Activated T-cell treated with anti-CD3 and anti-CD28 coated beads, Interleukin-2, amount 50 U/mL, for 48 hours (primary cell): ENCODE data around the gene TERT.
"Not testable (repeated sequence)": the region's sequence is repeated elsewhere in the genome, so short reads cannot be mapped to it uniquely, and the experiment has no call there.

ENCODE experiments used
- DNase-seq, 2 experiments: peaks; one replicate each; pipeline ENCODE4 v3.0.0-alpha.2; 2020

TERT gene

DNA sequence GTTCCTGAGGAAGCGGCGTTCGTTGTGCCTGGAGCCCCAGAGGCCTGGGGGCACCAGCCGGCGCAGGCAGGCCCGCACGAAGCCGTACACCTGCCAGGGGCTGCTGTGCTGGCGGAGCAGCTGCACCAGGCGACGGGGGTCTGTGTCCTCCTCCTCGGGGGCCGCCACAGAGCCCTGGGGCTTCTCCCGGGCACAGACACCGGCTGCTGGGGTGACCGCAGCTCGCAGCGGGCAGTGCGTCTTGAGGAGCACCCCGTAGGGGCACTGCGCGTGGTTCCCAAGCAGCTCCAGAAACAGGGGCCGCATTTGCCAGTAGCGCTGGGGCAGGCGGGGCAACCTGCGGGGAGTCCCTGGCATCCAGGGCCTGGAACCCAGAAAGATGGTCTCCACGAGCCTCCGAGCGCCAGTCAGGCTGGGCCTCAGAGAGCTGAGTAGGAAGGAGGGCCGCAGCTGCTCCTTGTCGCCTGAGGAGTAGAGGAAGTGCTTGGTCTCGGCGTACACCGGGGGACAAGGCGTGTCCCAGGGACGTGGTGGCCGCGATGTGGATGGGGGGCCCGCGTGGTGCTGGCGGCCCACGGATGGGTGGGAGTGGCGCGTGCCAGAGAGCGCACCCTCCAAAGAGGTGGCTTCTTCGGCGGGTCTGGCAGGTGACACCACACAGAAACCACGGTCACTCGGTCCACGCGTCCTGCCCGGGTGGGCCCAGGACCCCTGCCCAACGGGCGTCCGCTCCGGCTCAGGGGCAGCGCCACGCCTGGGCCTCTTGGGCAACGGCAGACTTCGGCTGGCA lies 1.3 kb downstream of the TERT start:
- DNase-seq: peak; percentile 15 to 16

DNA sequence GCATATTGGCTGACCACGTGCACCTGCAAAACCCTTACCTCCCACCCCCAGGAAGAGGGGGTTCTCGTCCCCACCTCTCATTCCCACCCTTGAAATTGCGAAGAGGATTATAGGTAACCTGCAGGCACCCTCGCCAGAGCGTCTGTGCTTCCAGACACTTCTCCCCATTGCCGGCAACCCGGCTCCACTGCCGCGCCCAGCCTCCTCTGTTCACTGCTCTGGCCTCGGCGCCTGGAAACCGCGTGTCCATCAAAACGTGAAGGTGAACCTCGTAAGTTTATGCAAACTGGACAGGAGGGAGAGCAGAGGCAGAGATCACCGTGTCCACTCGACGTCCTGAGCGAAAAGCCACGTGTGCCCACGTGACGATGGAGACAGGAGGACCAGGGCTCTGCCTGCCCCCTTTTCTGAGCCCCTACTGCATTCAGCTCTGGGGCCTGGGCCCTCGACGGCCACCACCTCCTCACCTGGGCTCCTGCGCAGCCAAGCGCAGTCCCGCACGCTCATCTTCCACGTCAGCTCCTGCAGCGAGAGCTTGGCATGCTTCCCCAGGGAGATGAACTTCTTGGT lies 1.9 kb downstream of the TERT start:
- DNase-seq: peak; percentile 12 to 17

DNA sequence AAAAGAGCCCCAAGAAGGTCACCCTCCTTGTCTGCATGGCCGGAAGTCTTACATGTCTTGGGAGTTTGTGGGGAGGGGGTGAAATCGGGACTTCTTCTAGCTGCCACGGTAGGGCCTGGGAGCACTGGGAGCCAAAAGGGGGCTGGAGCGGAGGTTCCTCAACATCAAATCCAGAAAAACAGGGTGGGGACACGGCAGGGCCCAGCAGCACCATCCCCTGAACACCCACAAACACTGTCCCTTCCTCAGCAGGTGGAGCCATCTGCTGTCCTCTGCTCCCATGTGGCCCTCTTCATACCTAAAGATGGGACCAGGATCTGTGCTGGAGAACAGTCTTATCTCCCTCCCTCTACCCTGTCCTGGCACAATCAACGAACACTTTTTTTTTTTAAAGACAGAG lies 2.7 kb downstream of the TERT start:
- peak; percentile 10 to 14 for DNase-seq

DNA sequence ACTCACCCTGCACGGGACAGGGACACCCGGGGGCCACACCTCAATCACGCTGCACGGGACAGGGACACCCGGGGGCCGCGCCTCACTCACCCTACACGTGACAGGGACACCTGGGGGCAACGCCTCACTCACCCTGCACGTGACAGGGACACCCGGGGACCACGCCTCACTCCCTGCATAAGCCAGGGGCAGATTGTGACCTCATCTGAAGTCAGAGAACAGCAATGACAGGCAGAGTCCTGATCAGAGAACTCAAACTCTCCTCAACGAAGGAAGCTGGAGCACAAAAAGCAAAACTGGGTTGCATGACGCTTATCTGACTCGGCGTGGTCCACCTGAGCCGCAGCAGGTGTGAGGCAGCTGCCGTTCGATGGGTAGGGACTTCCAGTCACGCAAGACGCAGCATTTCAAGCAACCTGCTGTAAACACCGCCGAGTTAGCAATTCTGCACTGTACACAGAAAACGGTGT lies 3.2 kb downstream of the TERT start:
- peak in 1 of 2 experiments; percentile 15 for DNase-seq

DNA sequence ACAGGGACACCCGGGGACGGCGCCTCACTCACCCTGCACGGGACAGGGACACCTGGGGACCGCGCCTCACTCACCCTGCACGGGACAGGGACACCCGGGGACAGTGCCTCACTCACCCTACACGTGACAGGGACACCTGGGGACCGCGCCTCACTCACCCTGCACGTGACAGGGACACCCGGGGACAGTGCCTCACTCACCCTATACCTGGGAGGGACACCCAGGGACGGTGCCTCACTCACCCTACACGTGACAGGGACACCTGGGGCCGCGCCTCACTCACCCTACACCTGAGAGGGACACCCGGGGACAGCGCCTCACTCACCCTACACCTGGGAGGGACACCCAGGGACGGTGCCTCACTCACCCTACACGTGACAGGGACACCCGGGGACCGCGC lies 3.9 kb downstream of the TERT start:
- DNase-seq: peak; percentile 9 to 12

DNA sequence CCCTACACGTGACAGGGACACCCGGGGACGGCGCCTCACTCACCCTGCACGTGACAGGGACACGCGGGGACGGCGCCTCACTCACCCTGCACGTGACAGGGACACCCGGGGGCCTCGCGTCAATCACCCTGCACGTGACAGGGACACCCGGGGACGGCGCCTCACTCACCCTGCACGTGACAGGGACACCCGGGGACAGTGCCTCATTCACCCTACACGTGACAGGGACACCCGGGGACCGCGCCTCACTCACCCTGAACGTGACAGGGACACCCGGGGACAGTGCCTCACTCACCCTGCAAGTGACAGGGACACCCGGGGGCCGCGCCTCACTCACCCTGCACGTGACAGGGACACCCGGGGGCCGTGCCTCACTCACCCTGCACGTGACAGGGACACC lies 5.3 kb downstream of the TERT start:
- peak in 1 of 2 experiments; percentile 7 for DNase-seq

DNA sequence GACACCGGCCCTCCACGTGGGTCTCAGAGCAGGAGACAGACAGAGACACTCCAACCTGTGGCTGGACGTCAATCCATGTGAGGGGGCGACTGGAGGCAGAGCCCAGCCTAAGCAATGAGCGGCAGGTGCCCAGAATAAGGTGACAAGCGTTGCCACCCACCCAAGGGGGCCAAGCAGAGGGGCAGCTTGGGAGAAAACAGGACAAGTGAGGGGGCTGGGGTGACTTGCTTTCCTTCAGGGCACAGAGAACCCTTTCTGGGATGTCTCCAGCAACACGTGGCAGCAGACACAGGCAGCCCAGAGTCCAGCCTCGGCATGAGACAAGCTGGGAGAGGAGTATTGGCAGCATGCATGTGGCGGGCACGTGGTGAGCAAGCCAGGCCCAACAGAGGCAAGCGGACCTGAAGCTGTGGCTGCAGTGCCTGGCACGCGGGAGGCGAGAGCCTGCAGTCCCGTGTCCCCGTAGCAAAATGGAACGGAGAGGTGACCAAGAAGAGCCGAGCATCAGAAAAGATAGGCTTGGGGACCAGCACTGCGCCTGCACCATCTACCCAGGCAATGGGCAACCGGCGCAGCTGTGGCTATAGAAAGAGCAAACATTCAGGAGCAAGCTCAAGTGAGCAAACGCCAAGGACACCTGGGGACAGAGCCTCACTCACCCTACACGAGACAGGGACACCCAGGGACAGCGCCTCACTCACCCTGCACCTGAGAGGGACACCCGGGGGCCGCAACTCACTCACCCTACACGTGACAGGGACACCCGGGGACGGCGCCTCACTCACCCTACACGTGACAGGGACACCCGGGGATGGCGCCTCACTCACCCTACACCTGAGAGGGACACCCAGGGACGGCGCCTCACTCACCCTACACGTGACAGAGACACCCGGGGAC lies 6.2 kb downstream of the TERT start:
- peak in 1 of 2 experiments; percentile 12 for DNase-seq

DNA sequence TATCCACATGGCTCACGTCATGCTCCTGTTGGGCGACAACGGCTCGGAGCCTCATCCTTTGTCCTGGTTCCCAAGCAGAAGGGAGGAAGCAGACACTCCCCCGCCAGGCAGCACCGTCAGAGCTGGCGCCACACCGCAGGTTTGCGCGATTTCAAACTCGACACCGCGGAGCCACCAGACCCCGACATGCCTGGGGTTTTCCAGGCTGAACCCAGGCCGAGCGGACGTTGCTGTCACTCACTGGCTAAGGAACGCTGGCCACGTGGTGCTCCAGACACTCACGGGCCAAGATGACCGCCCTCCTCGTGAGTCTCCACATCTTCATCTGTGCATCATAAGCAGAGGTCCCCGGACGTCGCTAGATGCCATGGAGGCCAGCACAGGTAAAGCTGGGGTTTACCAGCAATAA lies 9.0 kb downstream of the TERT start:
- no peak for DNase-seq

DNA sequence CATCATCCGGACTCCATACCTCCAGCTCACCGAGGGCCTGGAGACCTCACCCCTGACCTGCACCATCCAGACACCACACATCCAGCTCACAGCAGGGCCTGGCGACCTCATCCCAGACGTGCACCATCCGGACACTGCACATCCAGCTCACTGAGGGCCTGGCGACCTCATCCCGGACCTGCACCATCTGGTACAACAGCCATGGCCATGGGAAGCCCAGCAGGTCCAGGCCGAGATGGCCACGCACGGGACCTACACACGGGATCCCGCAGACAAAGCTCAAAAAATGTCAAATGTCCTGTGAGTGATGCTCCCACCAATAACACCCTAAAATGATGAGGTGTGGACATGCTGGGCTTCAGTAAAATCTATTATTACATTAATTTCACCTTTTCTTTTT lies 9.7 kb downstream of the TERT start:
- no peak for DNase-seq

DNA sequence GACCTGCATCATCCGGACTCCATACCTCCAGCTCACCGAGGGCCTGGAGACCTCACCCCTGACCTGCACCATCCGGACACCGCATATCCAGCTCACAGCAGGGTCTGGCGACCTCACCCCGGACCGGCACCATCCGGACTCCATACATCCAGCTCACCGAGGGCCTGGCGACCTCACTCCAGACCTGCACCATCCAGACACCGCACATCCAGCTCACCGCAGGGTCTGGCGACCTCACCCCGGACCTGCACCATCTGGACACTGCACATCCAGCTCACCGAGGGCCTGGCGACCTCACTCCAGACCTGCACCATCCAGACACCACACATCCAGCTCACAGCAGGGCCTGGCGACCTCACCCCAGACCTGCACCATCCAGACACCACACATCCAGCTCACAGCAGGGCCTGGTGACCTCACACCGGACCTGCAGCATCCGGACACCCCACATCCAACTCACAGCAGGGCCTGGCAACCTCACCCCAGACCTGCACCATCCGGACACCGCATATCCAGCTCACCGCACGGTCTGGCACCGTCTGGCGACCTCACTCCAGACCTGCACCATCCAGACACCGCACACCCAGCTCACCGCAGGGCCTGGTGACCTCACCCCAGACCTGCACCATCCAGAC lies 10.4 kb downstream of the TERT start:
- DNase-seq: peak in 1 of 2 experiments; percentile 7

DNA sequence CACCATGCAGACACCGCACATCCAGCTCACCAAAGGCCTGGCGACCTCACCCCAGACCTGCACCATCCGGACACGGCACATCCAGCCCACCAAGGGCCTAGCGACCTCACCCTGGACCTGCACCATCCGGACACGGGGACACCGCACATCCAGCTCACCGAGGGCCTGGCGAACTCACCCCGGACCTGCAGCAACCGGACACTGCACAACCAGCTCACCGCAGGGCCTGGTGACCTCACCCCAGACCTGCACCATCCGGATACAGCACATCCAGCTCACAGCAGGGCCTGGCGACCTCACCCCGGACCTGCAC lies 11.2 kb downstream of the TERT start:
- not testable (repeated sequence) for DNase-seq

DNA sequence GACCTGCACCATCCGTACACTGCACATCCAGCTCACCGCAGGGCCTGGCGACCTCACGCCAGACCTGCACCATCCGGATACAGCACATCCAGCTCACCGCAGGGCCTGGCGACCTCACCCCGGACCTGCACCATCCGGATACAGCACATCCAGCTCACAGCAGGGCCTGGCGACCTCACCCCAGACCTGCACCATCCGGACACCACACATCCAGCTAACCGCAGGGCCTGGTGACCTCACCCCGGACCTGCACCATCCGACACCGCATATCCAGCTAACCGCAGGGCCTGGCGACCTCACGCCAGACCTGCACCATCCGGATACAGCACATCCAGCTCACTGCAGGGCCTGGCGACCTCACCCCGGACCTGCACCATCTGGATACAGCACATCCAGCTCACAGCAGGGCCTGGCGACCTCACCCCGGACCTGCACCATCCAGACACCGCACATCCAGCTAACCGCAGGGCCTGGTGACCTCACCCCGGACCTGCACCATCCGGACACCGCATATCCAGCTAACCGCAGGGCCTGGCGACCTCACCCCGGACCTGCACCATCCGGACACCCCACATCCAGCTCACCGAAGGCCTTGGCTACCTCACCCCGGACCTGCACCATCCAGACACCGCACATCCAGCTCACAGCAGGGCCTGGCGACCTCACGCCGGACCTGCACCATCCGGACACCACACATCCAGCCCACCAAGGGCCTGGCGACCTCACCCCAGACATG lies 11.7 kb downstream of the TERT start:
- DNase-seq: not testable (repeated sequence)

DNA sequence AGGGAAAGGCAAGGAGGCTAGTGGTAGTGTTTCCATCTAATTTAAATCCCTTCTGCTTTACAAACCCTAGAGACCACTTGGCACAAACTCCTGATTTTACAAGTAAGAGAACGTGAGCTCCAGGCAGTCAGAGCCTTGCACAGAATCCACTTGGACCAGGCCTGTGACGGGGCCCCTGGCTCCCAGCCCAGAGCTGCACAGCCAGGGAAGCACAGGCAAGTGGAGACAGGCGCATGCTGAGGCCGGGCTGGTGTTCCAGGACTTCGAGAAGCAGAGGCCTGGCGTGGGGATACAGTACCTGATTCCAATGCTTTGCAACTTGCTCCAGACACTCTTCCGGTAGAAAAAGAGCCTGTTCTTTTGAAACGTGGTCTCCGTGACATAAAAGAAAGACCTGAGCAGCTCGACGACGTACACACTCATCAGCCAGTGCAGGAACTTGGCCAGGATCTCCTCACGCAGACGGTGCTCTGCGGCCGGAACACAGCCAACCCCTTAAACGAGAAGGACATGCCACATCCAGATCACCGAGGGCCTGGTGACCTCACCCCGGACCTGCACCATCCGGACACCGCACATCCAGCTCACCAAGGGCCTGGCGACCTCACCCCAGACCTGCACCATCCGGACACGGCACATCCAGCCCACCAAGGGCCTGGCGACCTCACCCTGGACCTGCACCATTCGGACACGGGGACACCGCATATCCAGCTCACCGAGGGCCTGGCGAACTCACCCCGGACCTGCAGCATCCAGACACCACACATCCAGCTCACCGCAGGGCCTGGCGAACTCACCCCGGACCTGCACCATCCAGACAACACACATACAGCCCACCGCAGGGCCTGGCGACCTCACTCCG lies 12.5 kb downstream of the TERT start:
- no peak for DNase-seq

DNA sequence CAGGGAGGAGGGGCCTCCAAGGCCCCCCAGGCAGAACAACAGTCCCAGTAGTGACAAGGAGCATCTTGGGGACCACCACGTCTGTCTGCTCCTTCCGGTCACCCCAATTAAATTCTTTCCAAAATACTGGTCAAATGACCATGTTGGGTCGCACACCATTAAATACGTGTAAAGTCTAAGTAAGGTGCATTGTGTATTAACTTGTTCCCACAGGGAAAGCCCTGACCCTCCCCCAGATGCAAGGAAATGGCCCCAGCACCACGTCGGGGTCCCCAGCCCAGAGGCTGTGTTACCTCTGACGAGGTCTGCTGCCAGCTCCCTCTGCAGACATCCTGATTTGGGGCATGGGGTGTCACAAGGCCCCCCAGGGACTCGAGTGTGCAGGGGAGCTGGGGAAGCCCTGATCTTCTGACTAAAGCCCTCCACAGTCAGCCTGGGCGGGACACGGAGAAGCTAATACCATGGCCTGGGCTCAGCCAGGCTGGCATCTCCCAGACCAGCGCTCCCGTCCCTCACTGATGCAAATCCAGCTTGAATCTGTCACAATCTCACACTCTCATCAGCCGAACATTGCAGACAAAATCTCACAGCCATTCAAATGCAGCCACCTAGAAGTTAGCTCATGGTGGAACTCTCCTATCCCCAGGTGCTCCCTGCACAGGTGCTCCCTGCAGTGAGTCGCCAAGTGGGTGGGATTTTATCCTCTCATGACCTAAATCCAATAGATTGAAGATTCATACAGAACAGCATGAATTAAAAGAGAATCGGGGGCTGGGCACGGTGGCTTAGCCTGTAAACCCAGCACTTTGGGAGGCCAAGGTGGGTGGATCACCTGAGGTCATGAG lies 13.6 kb downstream of the TERT start:
- no peak for DNase-seq

DNA sequence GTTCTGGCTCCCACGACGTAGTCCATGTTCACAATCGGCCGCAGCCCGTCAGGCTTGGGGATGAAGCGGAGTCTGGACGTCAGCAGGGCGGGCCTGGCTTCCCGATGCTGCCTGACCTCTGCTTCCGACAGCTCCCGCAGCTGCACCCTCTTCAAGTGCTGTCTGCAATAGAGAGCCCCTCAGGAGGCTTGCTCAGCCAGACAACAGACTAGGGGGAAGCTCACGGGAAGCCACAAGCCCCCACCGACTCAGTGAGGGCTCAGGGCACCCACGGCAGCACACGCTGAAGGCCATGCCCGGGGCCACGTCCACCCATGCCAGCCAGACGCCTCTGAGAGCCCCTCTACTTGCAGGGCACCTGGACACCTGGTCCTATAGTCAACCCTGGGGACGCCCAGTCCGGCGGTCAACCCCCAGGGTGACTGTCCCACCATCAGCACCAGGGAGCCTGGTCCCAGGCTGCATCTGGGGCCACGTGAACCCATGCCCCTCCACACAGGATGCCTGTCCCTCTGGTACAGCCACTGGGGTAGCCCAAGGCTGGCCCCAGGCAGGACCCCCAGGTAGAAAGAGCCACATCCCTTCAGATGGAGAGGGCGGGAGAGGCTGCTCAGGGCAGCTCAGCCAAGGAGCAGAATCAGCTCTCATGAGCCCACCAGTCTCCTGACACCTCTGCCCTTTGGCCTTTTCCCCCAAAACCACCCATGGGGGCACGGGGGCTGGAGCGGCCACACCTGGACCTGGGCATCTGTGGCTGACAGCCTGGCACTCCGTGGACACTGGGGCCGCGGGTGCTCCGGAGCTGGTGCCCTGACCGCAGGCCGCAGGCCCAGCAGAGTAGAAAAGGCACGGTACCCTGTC lies 14.5 kb downstream of the TERT start:
- no peak for DNase-seq

DNA sequence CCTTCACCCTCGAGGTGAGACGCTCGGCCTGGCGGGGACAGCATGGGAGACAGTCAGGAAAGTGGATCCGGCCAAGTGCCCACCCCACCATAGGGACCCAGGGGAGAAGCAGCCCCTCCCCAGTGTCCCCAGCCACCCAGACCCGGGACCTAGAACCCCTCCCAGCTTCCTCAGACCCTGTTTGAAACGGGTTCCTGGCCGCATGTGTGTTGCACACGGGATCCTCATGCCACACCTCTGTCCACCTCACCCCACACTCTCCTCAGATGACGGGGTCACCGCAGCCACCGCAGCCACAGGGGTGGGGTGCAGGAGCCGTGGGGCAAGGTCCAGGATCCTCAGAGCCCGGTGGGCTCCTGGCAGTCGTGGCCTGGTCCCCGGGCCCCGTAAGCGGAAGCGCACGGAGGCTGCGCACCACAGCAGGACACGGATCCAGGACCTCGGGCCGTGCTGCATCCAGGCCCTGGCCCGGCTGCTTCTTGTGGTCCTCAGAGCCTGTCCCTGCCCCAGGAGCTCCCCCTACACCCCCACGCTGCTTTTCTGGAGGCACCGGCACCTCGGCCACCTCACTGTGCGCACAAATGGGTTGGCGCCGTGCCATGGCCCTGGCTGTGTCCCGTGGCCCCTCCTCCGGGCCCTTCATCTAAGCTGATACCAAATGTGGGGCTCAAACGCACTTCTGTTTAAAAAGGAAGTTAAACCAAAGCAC lies 15.3 kb downstream of the TERT start:
- DNase-seq: no peak

DNA sequence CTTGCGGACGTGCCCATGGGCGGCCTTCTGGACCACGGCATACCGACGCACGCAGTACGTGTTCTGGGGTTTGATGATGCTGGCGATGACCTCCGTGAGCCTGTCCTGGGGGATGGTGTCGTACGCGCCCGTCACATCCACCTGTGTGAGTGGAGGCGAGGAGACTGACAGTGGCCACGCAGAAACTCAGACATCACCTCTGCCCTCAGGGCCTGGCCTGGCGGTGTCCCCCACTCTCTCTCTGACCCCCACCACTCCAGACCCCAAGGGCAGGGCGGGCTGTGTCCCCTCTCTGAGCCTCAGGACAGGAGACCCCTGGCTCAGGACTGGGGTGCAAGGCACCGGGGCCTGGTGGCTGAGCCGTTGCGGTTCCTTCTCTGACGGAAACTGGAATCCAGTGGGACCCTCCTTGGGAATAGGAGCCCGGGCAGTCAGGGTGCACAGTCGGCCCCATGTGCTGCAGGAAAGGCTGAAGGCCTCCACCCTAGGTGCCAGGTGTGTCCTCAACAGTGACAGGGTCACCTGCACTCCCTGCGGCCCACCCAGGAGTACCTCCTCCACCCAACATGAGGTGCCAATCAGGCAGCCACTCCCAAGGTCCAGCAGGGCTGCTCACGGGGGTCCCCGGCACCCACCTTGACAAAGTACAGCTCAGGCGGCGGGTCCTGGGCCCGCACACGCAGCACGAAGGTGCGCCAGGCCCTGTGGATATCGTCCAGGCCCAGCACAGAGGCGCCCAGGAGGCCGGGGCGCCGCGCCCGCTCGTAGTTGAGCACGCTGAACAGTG lies 16.0 kb downstream of the TERT start:
- no peak for DNase-seq

DNA sequence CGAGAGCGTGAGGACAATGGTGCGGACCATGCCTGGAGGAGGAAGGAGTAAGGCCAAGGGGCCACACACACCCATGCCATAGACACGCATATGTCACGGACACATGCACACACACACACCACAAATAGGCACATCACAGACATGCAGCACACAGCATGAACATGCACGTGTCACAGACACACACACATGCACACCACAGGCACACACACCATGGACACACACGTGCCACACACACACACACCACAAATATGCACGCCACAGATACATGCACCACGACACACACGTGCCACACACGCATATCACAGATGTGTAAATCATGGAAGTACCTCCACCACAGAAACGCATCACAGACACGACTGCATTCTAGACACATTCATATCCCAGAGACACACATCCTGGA lies 16.7 kb downstream of the TERT start:
- DNase-seq: no peak
